GM10266 (cell line): Measurements from ENCODE around the gene JMJD6.
"Not testable (repeated sequence)": the region's sequence is repeated elsewhere in the genome, so short reads cannot be mapped to it uniquely, and the experiment has no call there.

Source experiments
- DNase-seq: peaks from one replicate; pipeline ENCODE4 v3.0.0; 2012; ENCODE audit errors: extremely low spot score
- CTCF ChIP-seq: IDR thresholded peaks from 2 replicates; pipeline ENCODE4 v1.5.1; 2012; ENCODE audit warnings: mild to moderate bottlenecking, low read depth; ENCODE audit not compliant: control insufficient read depth, insufficient read depth; ENCODE audit errors: missing control alignments

Gene JMJD6

GRCh38 chr17:76714336-76714735 is 12.1 kb downstream of the JMJD6 start:
- TF ChIP-seq CTCF = no peak
- DNase-seq = no peak

GRCh38 chr17:76713765-76714164 is 12.6 kb downstream of the JMJD6 start:
- no peak for TF ChIP-seq CTCF
- no peak for DNase-seq

- DNase-seq = not testable (repeated sequence)
Observed at GRCh38 chr17:76712321-76712720, 14.1 kb downstream of the JMJD6 start.

- TF ChIP-seq CTCF = no peak
- peak; percentile 83 for DNase-seq
Observed at GRCh38 chr17:76710863-76711611, 15.4 kb downstream of the JMJD6 start, which contains the start of gene MXRA7. Gene MXRA7, minus strand, starts transcription at chr17:76710965. Its CDS starts 19 bp downstream, at chr17:76710946.

- not testable (repeated sequence) for DNase-seq
Observed at GRCh38 chr17:76709951-76710862, 16.2 kb downstream of the JMJD6 start.

GRCh38 chr17:76709077-76709950 is 17.1 kb downstream of the JMJD6 start:
- DNase-seq = no peak
- no peak for TF ChIP-seq CTCF

GRCh38 chr17:76707985-76708807 is 18.2 kb downstream of the JMJD6 start:
- no peak for DNase-seq
- peak; percentile 23 for TF ChIP-seq CTCF
